Effector memory CD8-positive, alpha-beta T cell (primary cell): Measurements from ENCODE around the gene TOR1AIP2.

Source experiments
- ATAC-seq: fragments of 150-1000 bp; cut with Tn5 transposase; replicated peaks from 2 replicates; pipeline ENCODE4 v1.10.0; 2021; ENCODE audit warnings: mild to moderate bottlenecking, moderate library complexity
- DNase-seq, 3 experiments: peaks; one replicate each; pipeline ENCODE4 v3.0.0; 2021
- H3K27ac Mint-ChIP-seq, 2 donors: one replicate each; pipeline ENCODE4 v1.8.0; 2022; ENCODE audit warnings: mild to moderate bottlenecking in 2 of 2, mixed read lengths in 2 of 2, moderate library complexity in 2 of 2
- H3K27me3 Mint-ChIP-seq, 2 donors: one replicate each; pipeline ENCODE4 v1.8.0; 2022; ENCODE audit warnings: mixed read lengths in 2 of 2
- H3K36me3 Mint-ChIP-seq: one replicate; pipeline ENCODE4 v1.8.0; 2022; ENCODE audit warnings: mild to moderate bottlenecking, moderate library complexity, mixed read lengths; ENCODE audit not compliant: insufficient read depth
- H3K4me1 Mint-ChIP-seq, 2 donors: one replicate each; pipeline ENCODE4 v1.8.0; 2022; ENCODE audit warnings: low read depth in 2 of 2, mixed read lengths in 2 of 2
- H3K4me3 Mint-ChIP-seq, 2 donors: one replicate each; pipeline ENCODE4 v1.8.0; 2022; ENCODE audit warnings: mild to moderate bottlenecking in 2 of 2, mixed read lengths in 2 of 2, moderate library complexity in 2 of 2
- H3K9me3 Mint-ChIP-seq, 2 donors: one replicate each; pipeline ENCODE4 v1.8.0; 2022; ENCODE audit warnings: mixed read lengths in 2 of 2
- total RNA-seq, 9 experiments: gene quantifications; one replicate each; lab custom pipeline; 2026; lab: John Stamatoyannopoulos, UW

Gene TOR1AIP2
- total RNA-seq: 99.7 to 168 (median 146) reads per million in 9 experiments

GRCh38 chr1:179877586-179878265, at the start of gene TOR1AIP2:
Gene TOR1AIP2 (minus strand): TSS chr1:179877803. CDS start chr1:179852665, 25,138 bp downstream.
- peak within 1 kb of the TSS; percentile 84 to 91 for H3K27ac Mint-ChIP-seq
- no peaks in the 10 kb centered on the region for H3K9me3 Mint-ChIP-seq
- ATAC-seq: peak; percentile 56
- DNase-seq: peak; percentile 72 to 76 (median 76)
- peaks cover 22 to 37% of the 10 kb centered on the region in 2 donors for H3K4me1 Mint-ChIP-seq
- no peaks in the 10 kb centered on the region for H3K27me3 Mint-ChIP-seq
- peak within 1 kb of the TSS; percentile 83 to 88 for H3K4me3 Mint-ChIP-seq
- H3K36me3 Mint-ChIP-seq: peaks cover 24% of the 10 kb centered on the region

DNA sequence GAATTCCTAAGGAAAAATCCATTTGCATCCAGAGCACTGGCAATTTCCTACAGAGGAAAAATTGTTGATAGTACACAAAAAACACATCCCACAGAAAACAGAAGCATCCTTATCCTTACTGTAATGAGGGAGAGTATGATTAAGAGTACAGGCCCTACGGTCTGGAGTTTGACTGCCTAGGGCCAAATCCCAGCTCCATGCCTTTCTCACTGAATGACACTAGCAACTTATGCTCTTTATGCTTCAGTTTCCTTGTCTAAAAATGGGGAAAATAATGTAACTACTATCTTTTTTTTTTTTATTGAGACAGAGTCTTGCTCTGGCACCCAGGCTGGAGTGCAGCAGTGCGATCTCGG, 49.2 kb upstream of the TOR1AIP2 start:
- no peak for DNase-seq
- no peak overlapping the region for H3K27ac Mint-ChIP-seq
- peaks cover 13% of the 10 kb centered on the region for H3K36me3 Mint-ChIP-seq
- no peak for ATAC-seq
- H3K27me3 Mint-ChIP-seq: no peaks in the 10 kb centered on the region
- no peaks in the 10 kb centered on the region for H3K9me3 Mint-ChIP-seq
- H3K4me1 Mint-ChIP-seq: no peaks in the 10 kb centered on the region
- H3K4me3 Mint-ChIP-seq: no peak overlapping the region

- Mint-ChIP-seq H3K27me3 (no peaks in the 10 kb centered on the region), H3K4me1 (no peaks in the 10 kb centered on the region), H3K4me3 (no peak overlapping the region), H3K9me3 (no peaks in the 10 kb centered on the region), H3K27ac (no peak overlapping the region), H3K36me3 (peaks cover 18% of the 10 kb centered on the region)
- no peak for DNase-seq
- no peak for ATAC-seq
Measured at GRCh38 chr1:179925922-179926849, 48.6 kb upstream of the TOR1AIP2 start.

GRCh38 chr1:179925302-179925701, 47.7 kb upstream of the TOR1AIP2 start:
- no peak for DNase-seq
- Mint-ChIP-seq H3K4me3 (no peak overlapping the region), H3K27me3 (no peaks in the 10 kb centered on the region), H3K27ac (no peak overlapping the region), H3K36me3 (peaks cover 26% of the 10 kb centered on the region), H3K9me3 (no peaks in the 10 kb centered on the region), H3K4me1 (no peaks in the 10 kb centered on the region)
- no peak for ATAC-seq

DNA sequence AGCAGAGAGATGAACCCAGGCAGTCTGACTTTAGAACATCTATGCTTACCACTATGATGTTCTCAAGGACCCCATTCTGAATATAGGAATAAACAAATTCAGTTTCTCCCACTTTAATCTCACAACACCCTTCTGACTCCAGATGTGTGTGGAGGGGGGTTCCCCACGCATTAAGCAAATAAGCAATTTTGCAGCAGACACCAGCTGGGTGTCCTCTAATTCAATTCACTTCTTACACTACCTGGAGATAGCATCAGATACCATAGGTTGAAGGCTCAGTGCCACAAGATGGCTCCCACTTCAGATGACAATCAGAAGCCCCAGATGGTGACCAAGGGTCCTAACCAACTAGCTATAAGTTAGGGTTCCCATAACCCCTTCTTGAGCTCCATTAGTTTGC, 46.7 kb upstream of the TOR1AIP2 start:
- no peaks in the 10 kb centered on the region for H3K4me1 Mint-ChIP-seq
- no peak overlapping the region for H3K4me3 Mint-ChIP-seq

GRCh38 chr1:179923029-179923428, 45.4 kb upstream of the TOR1AIP2 start:
- H3K27ac Mint-ChIP-seq: no peak overlapping the region

More for the DNA sequence above, 46.7 kb upstream of the TOR1AIP2 start:
- Mint-ChIP-seq H3K36me3 (peaks cover 36% of the 10 kb centered on the region), H3K27ac (no peak overlapping the region), H3K9me3 (no peaks in the 10 kb centered on the region), H3K27me3 (no peaks in the 10 kb centered on the region)
- no peak for DNase-seq
- no peak for ATAC-seq

GRCh38 chr1:179921981-179922872, 44.6 kb upstream of the TOR1AIP2 start:
- no peak for DNase-seq
- peaks cover 52% of the 10 kb centered on the region for H3K36me3 Mint-ChIP-seq
- ATAC-seq: no peak
- H3K9me3 Mint-ChIP-seq: no peaks in the 10 kb centered on the region
- no peak overlapping the region for H3K4me3 Mint-ChIP-seq
- peak overlapping the region in 1 of 2 donors; percentile 31 for H3K27ac Mint-ChIP-seq
- H3K27me3 Mint-ChIP-seq: no peaks in the 10 kb centered on the region
- peaks cover 0 to 5% of the 10 kb centered on the region in 2 donors for H3K4me1 Mint-ChIP-seq

More at GRCh38 chr1:179923029-179923428, 45.4 kb upstream of the TOR1AIP2 start:
- H3K27me3 Mint-ChIP-seq: no peaks in the 10 kb centered on the region
- peaks cover 0 to 2% of the 10 kb centered on the region in 2 donors for H3K4me1 Mint-ChIP-seq
- H3K36me3 Mint-ChIP-seq: peaks cover 47% of the 10 kb centered on the region
- H3K9me3 Mint-ChIP-seq: no peaks in the 10 kb centered on the region
- no peak overlapping the region for H3K4me3 Mint-ChIP-seq
- DNase-seq (no peak), ATAC-seq (no peak)

- Mint-ChIP-seq H3K36me3 (peaks cover 60% of the 10 kb centered on the region), H3K27ac (peak overlapping the region in 1 of 2 donors; percentile 31)
Measured at GRCh38 chr1:179921472-179921871, 43.9 kb upstream of the TOR1AIP2 start.

DNA sequence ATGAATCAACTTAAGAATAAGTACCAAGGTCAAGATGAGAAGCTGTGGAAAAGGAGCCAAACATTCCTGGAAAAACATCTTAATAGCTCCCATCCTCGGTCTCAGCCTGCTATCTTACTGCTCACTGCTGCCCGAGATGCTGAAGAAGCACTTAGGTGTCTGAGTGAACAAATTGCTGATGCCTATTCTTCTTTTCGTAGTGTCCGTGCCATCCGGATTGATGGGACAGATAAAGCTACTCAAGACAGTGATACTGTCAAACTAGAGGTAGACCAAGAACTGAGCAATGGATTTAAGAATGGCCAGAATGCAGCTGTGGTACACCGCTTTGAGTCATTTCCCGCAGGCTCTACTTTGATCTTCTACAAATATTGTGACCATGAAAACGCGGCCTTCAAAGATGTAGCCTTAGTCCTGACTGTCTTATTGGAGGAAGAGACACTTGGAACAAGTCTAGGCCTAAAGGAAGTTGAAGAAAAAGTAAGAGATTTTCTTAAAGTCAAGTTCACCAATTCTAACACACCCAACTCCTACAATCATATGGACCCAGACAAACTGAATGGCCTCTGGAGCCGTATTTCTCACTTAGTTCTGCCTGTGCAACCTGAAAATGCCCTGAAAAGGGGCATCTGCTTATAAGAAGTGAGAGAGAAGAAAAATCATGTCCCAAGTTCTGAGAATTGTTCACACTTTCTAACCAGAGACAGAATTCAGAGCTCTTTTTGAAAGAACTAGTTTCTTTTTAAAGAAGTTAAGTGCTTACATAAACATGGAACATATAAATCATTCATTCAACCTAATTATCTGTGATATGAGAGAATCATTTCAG, 40.2 kb upstream of the TOR1AIP2 start:
- ATAC-seq (peak; percentile 58), DNase-seq (no peak)
- peaks cover 87% of the 10 kb centered on the region for H3K36me3 Mint-ChIP-seq
- no peaks in the 10 kb centered on the region for H3K27me3 Mint-ChIP-seq
- H3K4me3 Mint-ChIP-seq: no peak overlapping the region
- H3K4me1 Mint-ChIP-seq: peaks cover 0 to 5% of the 10 kb centered on the region in 2 donors
- H3K27ac Mint-ChIP-seq: peak overlapping the region; percentile 49 to 51
- H3K9me3 Mint-ChIP-seq: no peaks in the 10 kb centered on the region

More at GRCh38 chr1:179921472-179921871, 43.9 kb upstream of the TOR1AIP2 start:
- Mint-ChIP-seq H3K4me1 (peaks cover 0 to 5% of the 10 kb centered on the region in 2 donors), H3K4me3 (no peak overlapping the region), H3K9me3 (no peaks in the 10 kb centered on the region), H3K27me3 (no peaks in the 10 kb centered on the region)
- DNase-seq: no peak
- ATAC-seq: no peak

- no peak overlapping the region for H3K27ac Mint-ChIP-seq
- no peak for DNase-seq
- H3K4me1 Mint-ChIP-seq: peaks cover 5 to 10% of the 10 kb centered on the region in 2 donors
- no peaks in the 10 kb centered on the region for H3K27me3 Mint-ChIP-seq
- H3K4me3 Mint-ChIP-seq: no peak overlapping the region
- peaks cover 86% of the 10 kb centered on the region for H3K36me3 Mint-ChIP-seq
- ATAC-seq: no peak
- no peaks in the 10 kb centered on the region for H3K9me3 Mint-ChIP-seq
Measured at GRCh38 chr1:179911812-179912211, 34.2 kb upstream of the TOR1AIP2 start.

DNA sequence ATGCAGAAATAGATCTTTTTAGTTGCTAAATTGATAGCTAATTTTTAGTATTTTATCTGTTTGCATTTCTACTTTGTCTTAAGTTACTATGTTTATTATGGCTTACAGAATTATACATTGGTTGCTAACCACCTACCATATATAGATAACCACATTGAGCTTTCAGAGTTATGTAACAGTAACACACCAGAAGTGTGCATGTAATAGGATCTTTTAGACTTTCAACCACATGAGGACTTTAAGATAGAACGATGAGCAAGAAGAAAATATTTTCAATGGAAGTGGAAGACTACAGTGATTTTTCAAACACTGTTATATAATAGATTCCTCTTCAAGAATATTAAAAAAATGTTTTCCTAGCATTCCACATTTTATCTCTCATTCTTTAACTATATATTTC, 33.3 kb upstream of the TOR1AIP2 start:
- no peak overlapping the region for H3K4me3 Mint-ChIP-seq
- no peaks in the 10 kb centered on the region for H3K9me3 Mint-ChIP-seq
- H3K4me1 Mint-ChIP-seq: peaks cover 5 to 10% of the 10 kb centered on the region in 2 donors
- peaks cover 89% of the 10 kb centered on the region for H3K36me3 Mint-ChIP-seq
- ATAC-seq (peak; percentile 40), DNase-seq (no peak)
- H3K27me3 Mint-ChIP-seq: no peaks in the 10 kb centered on the region
- H3K27ac Mint-ChIP-seq: peak overlapping the region; percentile 74 to 87

DNA sequence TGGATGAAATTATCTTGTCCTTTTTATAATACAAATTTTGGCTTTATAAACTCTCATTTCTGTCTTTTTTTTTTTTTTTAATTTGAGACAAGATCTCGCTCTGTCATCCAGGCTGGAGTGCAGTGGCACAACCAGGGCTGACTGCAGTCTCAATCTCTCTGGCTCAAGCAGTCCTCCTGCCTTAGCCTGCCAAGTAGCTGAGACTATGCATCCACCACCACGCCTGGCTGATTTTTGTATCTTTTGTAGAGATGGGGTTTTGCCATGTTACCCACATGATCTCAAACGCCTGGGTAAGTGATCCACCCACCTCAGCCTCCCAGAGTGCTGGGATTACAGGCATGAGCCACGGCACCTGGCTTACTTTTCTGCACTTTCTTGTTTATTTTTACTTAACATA, 12.0 kb upstream of the TOR1AIP2 start:
- Mint-ChIP-seq H3K4me1 (peaks cover 4 to 18% of the 10 kb centered on the region in 2 donors), H3K36me3 (peaks cover 80% of the 10 kb centered on the region), H3K27ac (peak overlapping the region in 1 of 2 donors; percentile 55)

More for the DNA sequence above, 12.0 kb upstream of the TOR1AIP2 start:
- DNase-seq: no peak
- no peaks in the 10 kb centered on the region for H3K27me3 Mint-ChIP-seq
- no peak overlapping the region for H3K4me3 Mint-ChIP-seq
- no peak for ATAC-seq
- H3K9me3 Mint-ChIP-seq: no peaks in the 10 kb centered on the region
